Measurements from ENCODE around the gene IGF2R.
"Not testable (repeated sequence)": the region's sequence is repeated elsewhere in the genome, so short reads cannot be mapped to it uniquely, and the experiment has no call there.

Gene IGF2R

GRCh38 chr6:159968295-159969203, at the start of gene IGF2R:
TSS of gene IGF2R (plus strand) at chr6:159969082. CDS start at chr6:159969247, 165 bp downstream.
- in situ Hi-C loops (cut with MboI; ENCODE audit: low sequenced_read_pairs) = no loop called here

- in situ Hi-C loops (cut with MboI; ENCODE audit: low sequenced_read_pairs) = no loop called here
These were observed 49.1 kb upstream of the IGF2R start for GRCh38 chr6:159919800-159920199.

- in situ Hi-C loops (cut with MboI; ENCODE audit: low sequenced_read_pairs) = not testable (repeated sequence)
These were observed 44.7 kb upstream of the IGF2R start for GRCh38 chr6:159924150-159924549.

- in situ Hi-C loops (cut with MboI; ENCODE audit: low sequenced_read_pairs) = no loop called here
These were observed 42.2 kb upstream of the IGF2R start for GRCh38 chr6:159926542-159927203.

GRCh38 chr6:159929819-159930218, 39.1 kb upstream of the IGF2R start:
- in situ Hi-C loops (cut with MboI; ENCODE audit: low sequenced_read_pairs) = no loop called here

- in situ Hi-C loops (cut with MboI; ENCODE audit: low sequenced_read_pairs) = no loop called here
These were observed 37.8 kb upstream of the IGF2R start for GRCh38 chr6:159931112-159931511.

- in situ Hi-C loops (cut with MboI; ENCODE audit: low sequenced_read_pairs) = no loop called here
These were observed 37.0 kb upstream of the IGF2R start for GRCh38 chr6:159931846-159932245.

- in situ Hi-C loops (cut with MboI; ENCODE audit: low sequenced_read_pairs) = no loop called here
These were observed 35.8 kb upstream of the IGF2R start for GRCh38 chr6:159933077-159933476.

GRCh38 chr6:159934181-159934580, 34.7 kb upstream of the IGF2R start:
- in situ Hi-C loops (cut with MboI; ENCODE audit: low sequenced_read_pairs) = no loop called here

GRCh38 chr6:159935065-159935464, 33.8 kb upstream of the IGF2R start:
- in situ Hi-C loops (cut with MboI; ENCODE audit: low sequenced_read_pairs) = no loop called here

GRCh38 chr6:159935633-159936032, 33.2 kb upstream of the IGF2R start:
- in situ Hi-C loops (cut with MboI; ENCODE audit: low sequenced_read_pairs) = no loop called here

- in situ Hi-C loops (cut with MboI; ENCODE audit: low sequenced_read_pairs) = no loop called here
These were observed 29.3 kb upstream of the IGF2R start for GRCh38 chr6:159939591-159940016.

- in situ Hi-C loops (cut with MboI; ENCODE audit: low sequenced_read_pairs) = no loop called here
These were observed 27.4 kb upstream of the IGF2R start for GRCh38 chr6:159941286-159942113.

GRCh38 chr6:159943101-159943632, 25.7 kb upstream of the IGF2R start:
- in situ Hi-C loops (cut with MboI; ENCODE audit: low sequenced_read_pairs) = no loop called here

- in situ Hi-C loops (cut with MboI; ENCODE audit: low sequenced_read_pairs) = no loop called here
These were observed 24.8 kb upstream of the IGF2R start for GRCh38 chr6:159943968-159944598.

GRCh38 chr6:159945801-159946392, 23.0 kb upstream of the IGF2R start:
- in situ Hi-C loops (cut with MboI; ENCODE audit: low sequenced_read_pairs) = no loop called here

- in situ Hi-C loops (cut with MboI; ENCODE audit: low sequenced_read_pairs) = no loop called here
These were observed 22.0 kb upstream of the IGF2R start for GRCh38 chr6:159946912-159947311.

- in situ Hi-C loops (cut with MboI; ENCODE audit: low sequenced_read_pairs) = no loop called here
These were observed 20.7 kb upstream of the IGF2R start for GRCh38 chr6:159948199-159948598.

GRCh38 chr6:159951772-159952171, 17.1 kb upstream of the IGF2R start:
- in situ Hi-C loops (cut with MboI; ENCODE audit: low sequenced_read_pairs) = no loop called here

Data from hTERT RPE-1 (cell line).